Keratinocyte (primary cell): ENCODE results near the gene OR5A2. TPM values are rescaled to one million over a fixed set of nuclear protein-coding genes. Genes with fewer than 3 reads are reported as not detected.

Source experiments
- DNase-seq: peaks from one replicate; pipeline ENCODE4 v3.0.0-alpha.2; 2011; ENCODE audit warnings: low read depth, missing footprints, low spot score
- FAIRE-seq: peaks from 2 replicates; lab custom pipeline; 2011; peaks lifted over from hg19 to GRCh38; lab: Jason Lieb, UNC
- H2AFZ ChIP-seq: 2 replicates; pipeline ENCODE4 v1.6.0; 2012; ENCODE audit warnings: low read length, control low read depth, inconsistent platforms; ENCODE audit not compliant: control insufficient read depth
- H3K27ac ChIP-seq: 2 replicates; pipeline ENCODE4 v1.5.1; 2011; ENCODE audit warnings: low read length; ENCODE audit not compliant: control insufficient read depth, insufficient read depth
- H3K27me3 ChIP-seq: 3 replicates; pipeline ENCODE4 v1.6.0; 2011; ENCODE audit warnings: low read length; ENCODE audit not compliant: control insufficient read depth, insufficient read depth; ENCODE audit errors: extremely low read depth
- H3K36me3 ChIP-seq, 2 experiments: 2 replicates in 1 of 2; 3 replicates in 1 of 2; pipeline ENCODE4 v1.5.1; 2011; ENCODE audit warnings: low read length in 2 of 2, mild to moderate bottlenecking in 1 of 2; ENCODE audit not compliant: control insufficient read depth in 2 of 2, insufficient read depth in 2 of 2; ENCODE audit errors: extremely low read depth in 1 of 2
- H3K4me1 ChIP-seq: 3 replicates; pipeline ENCODE4 v1.5.1; 2011; ENCODE audit warnings: low read length; ENCODE audit not compliant: control insufficient read depth, insufficient read depth; ENCODE audit errors: extremely low read depth
- H3K4me2 ChIP-seq: 3 replicates; pipeline ENCODE4 v1.6.0; 2011; ENCODE audit warnings: low read depth, low read length; ENCODE audit not compliant: control insufficient read depth, insufficient read depth; ENCODE audit errors: extremely low read depth
- H3K4me3 ChIP-seq, 3 experiments: fragments of 200-600 bp in 1 of 3; sonication (generic) in 1 of 3; 2 replicates in 2 of 3; 3 replicates in 1 of 3; pipeline ENCODE4 v1.5.1; 2011 to 2016; ENCODE audit warnings: low read length in 3 of 3, mild to moderate bottlenecking in 3 of 3, control low read depth in 2 of 3, inconsistent platforms in 1 of 3, low read depth in 1 of 3, mixed read lengths in 1 of 3, mixed run types in 1 of 3, moderate library complexity in 1 of 3; ENCODE audit not compliant: control insufficient read depth in 2 of 3, insufficient read depth in 2 of 3; ENCODE audit errors: extremely low read depth in 1 of 3
- H3K79me2 ChIP-seq: 2 replicates; pipeline ENCODE4 v1.6.0; 2012; ENCODE audit warnings: low read length; ENCODE audit not compliant: control insufficient read depth, insufficient read depth
- H3K9ac ChIP-seq: 3 replicates; pipeline ENCODE4 v1.6.0; 2011; ENCODE audit warnings: low read length; ENCODE audit not compliant: control insufficient read depth, insufficient read depth; ENCODE audit errors: extremely low read depth
- H3K9me1 ChIP-seq: 3 replicates; pipeline ENCODE4 v1.6.0; 2011; ENCODE audit warnings: low read length; ENCODE audit not compliant: control insufficient read depth, insufficient read depth; ENCODE audit errors: extremely low read depth
- H3K9me3 ChIP-seq: 2 replicates; pipeline ENCODE4 v1.5.1; 2012; ENCODE audit warnings: low read depth, low read length; ENCODE audit not compliant: control insufficient read depth
- H4K20me1 ChIP-seq: 3 replicates; pipeline ENCODE4 v1.6.0; 2011; ENCODE audit warnings: low read length; ENCODE audit not compliant: control insufficient read depth, insufficient read depth; ENCODE audit errors: extremely low read depth
- EZH2 ChIP-seq: IDR thresholded peaks from one replicate; pipeline ENCODE4 v1.6.1; 2012; ENCODE audit warnings: inconsistent platforms, mild to moderate bottlenecking, low read length, moderate library complexity
- dilution Hi-C: fragments of 300-500 bp; cut with MboI; formaldehyde crosslinking; loops from one replicate; pipeline ENCODE4 v1.7.0; 2020; ENCODE audit warnings: low sequenced_read_pairs; ENCODE audit not compliant: extremely low pct_ligation_motif_present
- polyA plus RNA-seq, 5 experiments: library from polyadenylated mRNA; depleted of rRNA in 3 of 5; stranded (reverse) in 3 of 5; stranded (forward) in 1 of 5; unstranded in 1 of 5; fragments of >200 nt; gene quantifications; 1 replicate in 1 of 5; 2 replicates in 3 of 5; 3 replicates in 1 of 5; pipeline versions ENCODE4 v1.2.1 to v1.2.3, GENCODE V29; 2011 to 2012; ENCODE audit warnings: missing spikeins in 2 of 5, low read depth in 1 of 5, low replicate concordance in 1 of 5
- TF ChIP-seq, protein P1 (sequence below), 3 experiments: IDR thresholded peaks in 1 of 3; conservative IDR thresholded peaks in 1 of 3; optimal IDR thresholded peaks in 1 of 3; 2 replicates in 2 of 3; 3 replicates in 1 of 3; pipeline versions ENCODE3 to v1.5.1; 2011; ENCODE audit warnings: low read length in 3 of 3, mild to moderate bottlenecking in 3 of 3, moderate library complexity in 2 of 3, control low read depth in 1 of 3, inconsistent platforms in 1 of 3; ENCODE audit not compliant: insufficient read depth in 2 of 3; ENCODE audit errors: extremely low read depth in 1 of 3

The OR5A2 gene
- polyA plus RNA-seq, 1 donor (not counting 4 experiments of a cell fraction or from before 2014, with no cell fraction given) = not detected

DNA sequence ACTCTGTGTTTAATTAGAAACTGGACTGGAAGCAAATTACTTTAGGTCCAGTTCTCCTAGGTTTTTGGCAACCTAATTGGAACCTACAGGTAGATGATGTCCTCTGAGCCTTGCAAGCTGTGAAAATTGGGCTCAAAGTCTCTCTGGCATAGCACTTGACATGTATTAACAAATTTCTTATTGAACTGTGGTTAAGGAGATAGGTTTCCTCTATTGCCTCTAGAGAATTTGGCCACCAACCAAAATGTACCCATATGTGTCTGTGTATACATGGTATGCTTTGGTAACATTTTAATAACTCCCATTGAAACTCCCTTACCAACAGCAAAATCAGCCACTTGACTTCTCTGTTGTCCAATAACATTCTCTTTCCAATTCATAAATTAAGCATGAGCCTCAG is 46.8 kb upstream of the OR5A2 start, which contains the start of gene OR4D10:
OR4D10 (plus strand) TSS at position 301 of the 400 bp plus-strand sequence. CDS start 4,115 bp downstream, outside the sequence.
- Histone ChIP-seq H3K9ac (no peak within 1 kb of the TSS), H3K9me1 (no peaks in the 10 kb centered on the region), H3K4me3 (no peak within 1 kb of the TSS), H3K4me2 (no peak within 1 kb of the TSS), H3K36me3 (no peaks in the 10 kb centered on the region), H3K4me1 (no peaks in the 10 kb centered on the region), H3K27ac (no peak within 1 kb of the TSS), H3K27me3 (no peaks in the 10 kb centered on the region), H2AFZ (no peak within 1 kb of the TSS), H3K79me2 (no peaks in the 10 kb centered on the region), H4K20me1 (no peaks in the 10 kb centered on the region), H3K9me3 (no peaks in the 10 kb centered on the region)
- no peak for DNase-seq
- dilution Hi-C loops = no loop called here
- FAIRE-seq = no peak
- TF ChIP-seq, protein P1, sequence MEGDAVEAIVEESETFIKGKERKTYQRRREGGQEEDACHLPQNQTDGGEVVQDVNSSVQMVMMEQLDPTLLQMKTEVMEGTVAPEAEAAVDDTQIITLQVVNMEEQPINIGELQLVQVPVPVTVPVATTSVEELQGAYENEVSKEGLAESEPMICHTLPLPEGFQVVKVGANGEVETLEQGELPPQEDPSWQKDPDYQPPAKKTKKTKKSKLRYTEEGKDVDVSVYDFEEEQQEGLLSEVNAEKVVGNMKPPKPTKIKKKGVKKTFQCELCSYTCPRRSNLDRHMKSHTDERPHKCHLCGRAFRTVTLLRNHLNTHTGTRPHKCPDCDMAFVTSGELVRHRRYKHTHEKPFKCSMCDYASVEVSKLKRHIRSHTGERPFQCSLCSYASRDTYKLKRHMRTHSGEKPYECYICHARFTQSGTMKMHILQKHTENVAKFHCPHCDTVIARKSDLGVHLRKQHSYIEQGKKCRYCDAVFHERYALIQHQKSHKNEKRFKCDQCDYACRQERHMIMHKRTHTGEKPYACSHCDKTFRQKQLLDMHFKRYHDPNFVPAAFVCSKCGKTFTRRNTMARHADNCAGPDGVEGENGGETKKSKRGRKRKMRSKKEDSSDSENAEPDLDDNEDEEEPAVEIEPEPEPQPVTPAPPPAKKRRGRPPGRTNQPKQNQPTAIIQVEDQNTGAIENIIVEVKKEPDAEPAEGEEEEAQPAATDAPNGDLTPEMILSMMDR (optimal IDR thresholded peaks at IDR 0.05 in 1 of 3, IDR thresholded peaks at IDR 0.05 in 1 of 3, conservative IDR thresholded peaks at IDR 0.05 in 1 of 3; ENCODE audit: extremely low read depth in 1 of 3, insufficient read depth in 2 of 3, low read length in 3 of 3) = no peak
- no peak for TF ChIP-seq EZH2

DNA sequence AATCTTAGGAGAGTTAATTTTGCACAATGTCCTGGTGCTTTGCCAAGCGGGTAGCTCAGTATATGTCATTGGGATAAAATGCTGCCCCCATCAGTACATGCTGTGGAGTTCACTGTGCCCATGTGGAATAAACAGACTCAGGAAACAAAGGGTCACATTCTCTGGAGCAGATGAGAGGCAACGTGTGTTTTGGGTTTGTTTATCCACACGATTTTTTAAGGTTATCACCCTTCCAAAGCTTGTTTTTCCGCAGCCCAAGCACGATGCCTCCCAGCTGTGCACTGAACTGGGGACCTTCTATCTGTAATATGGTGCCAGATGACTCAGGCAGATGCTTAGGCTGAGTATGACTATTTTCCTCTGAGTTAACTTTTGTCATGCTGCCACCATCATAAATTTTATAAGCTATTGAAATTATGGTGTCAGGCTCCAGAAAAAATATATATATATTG is 37.0 kb upstream of the OR5A2 start:
- TF ChIP-seq, protein P1 (optimal IDR thresholded peaks at IDR 0.05 in 1 of 3, IDR thresholded peaks at IDR 0.05 in 1 of 3, conservative IDR thresholded peaks at IDR 0.05 in 1 of 3; ENCODE audit: extremely low read depth in 1 of 3, insufficient read depth in 2 of 3, low read length in 3 of 3) = no peak
- TF ChIP-seq EZH2 = no peak
- Histone ChIP-seq H3K79me2 (no peaks in the 10 kb centered on the region), H3K4me3 (no peak overlapping the region), H3K36me3 (no peaks in the 10 kb centered on the region), H3K9me3 (no peaks in the 10 kb centered on the region), H3K9ac (no peak overlapping the region), H3K4me1 (no peaks in the 10 kb centered on the region), H2AFZ (no peak overlapping the region), H3K9me1 (no peaks in the 10 kb centered on the region), H4K20me1 (no peaks in the 10 kb centered on the region), H3K27me3 (no peaks in the 10 kb centered on the region), H3K4me2 (no peak overlapping the region), H3K27ac (no peak overlapping the region)
- FAIRE-seq = no peak
- DNase-seq = no peak
- dilution Hi-C loops = no loop called here
